GM12878 (cell line): ENCODE data around the gene FRS3. TPM values are rescaled to one million over a fixed set of nuclear protein-coding genes. Genes with fewer than 3 reads are reported as not detected.

Experiments
- ATAC-seq: fragments of 200-7000 bp; cut with Tn5 transposase; 3 replicates; pipeline ENCODE4 v1.9.1; 2020; ENCODE audit warnings: mild to moderate bottlenecking, moderate library complexity
- BruUV-seq: library from RNA; stranded (reverse); fragments of 400-500 nt; replicated peaks from 2 replicates; lab custom pipeline; 2021; lab: Mats Ljungman, UMichigan
- CTCF ChIA-PET: fragments of 300-600 bp; sonication (Branson Sonifier 250); formaldehyde crosslinking; extraction: SDS; loops from one replicate; lab custom pipeline; 2021; ENCODE audit warnings: inconsistent platforms; lab: Yijun Ruan, JAX
- POLR2A ChIA-PET: fragments of 350-600 bp; formaldehyde crosslinking; extraction: SDS; loops from one replicate; lab custom pipeline; 2021; ENCODE audit warnings: inconsistent platforms; lab: Charles Lee
- RAD21 ChIA-PET: fragments of 300-600 bp; sonication (Branson Sonifier 250); formaldehyde crosslinking; loops from one replicate; lab custom pipeline; 2023; ENCODE audit warnings: antibody characterized with exemption; ENCODE audit not compliant: unreplicated experiment; lab: Charles Lee
- SMC1A ChIA-PET: fragments of 300-600 bp; sonication (Branson Sonifier 250); formaldehyde crosslinking; loops from one replicate; lab custom pipeline; 2023; ENCODE audit not compliant: unreplicated experiment, uncharacterized antibody; lab: Charles Lee
- DNase-seq: peaks from one replicate; pipeline ENCODE4 v3.0.0-alpha.2; 2011; ENCODE audit warnings: low read depth, low spot score
- FAIRE-seq: peaks from 3 replicates; lab custom pipeline; 2011; peaks lifted over from hg19 to GRCh38; lab: Jason Lieb, UNC
- H2AFZ ChIP-seq: 2 replicates; pipeline ENCODE4 v1.6.0; 2011; ENCODE audit warnings: low read depth, low read length, control low read depth; ENCODE audit not compliant: control insufficient read depth
- H3K27ac ChIP-seq: 2 replicates; pipeline ENCODE4 v1.5.1; 2011; ENCODE audit warnings: control low read depth; ENCODE audit not compliant: control insufficient read depth, insufficient read depth
- H3K27me3 ChIP-seq, 2 experiments: replicated peaks in 1 of 2; 2 replicates each; pipeline versions ENCODE4 v1.6.0 to v1.6.1; 2011; ENCODE audit warnings: low read length in 1 of 2; ENCODE audit not compliant: control insufficient read depth in 2 of 2, insufficient read depth in 2 of 2
- H3K36me3 ChIP-seq, 2 experiments: 2 replicates each; pipeline ENCODE4 v1.5.1; 2011; ENCODE audit warnings: low read length in 1 of 2; ENCODE audit not compliant: control insufficient read depth in 2 of 2, insufficient read depth in 2 of 2
- H3K4me1 ChIP-seq: 2 replicates; pipeline ENCODE4 v1.6.1; 2011; ENCODE audit warnings: mild to moderate bottlenecking, low read length, moderate library complexity, mixed read lengths; ENCODE audit not compliant: control insufficient read depth, insufficient read depth
- H3K4me2 ChIP-seq: 2 replicates; pipeline ENCODE4 v1.6.0; 2011; ENCODE audit warnings: control low read depth; ENCODE audit not compliant: control insufficient read depth, insufficient read depth
- H3K4me3 ChIP-seq: fragments of 200-600 bp; sonication (generic); 2 replicates; pipeline ENCODE4 v1.5.1; 2016
- H3K79me2 ChIP-seq: 2 replicates; pipeline ENCODE4 v1.6.0; 2011; ENCODE audit warnings: low read length; ENCODE audit not compliant: control insufficient read depth, insufficient read depth
- H3K9ac ChIP-seq: 2 replicates; pipeline ENCODE4 v1.8.0; 2011; ENCODE audit warnings: low read length, control low read depth, mixed read lengths; ENCODE audit not compliant: control insufficient read depth, insufficient read depth
- H3K9me3 ChIP-seq: replicated peaks from 3 replicates; pipeline ENCODE4 v1.5.1; 2011; ENCODE audit warnings: mild to moderate bottlenecking, low read length; ENCODE audit not compliant: control insufficient read depth, insufficient read depth
- H4K20me1 ChIP-seq: 2 replicates; pipeline ENCODE4 v1.6.0; 2011; ENCODE audit not compliant: control insufficient read depth, insufficient read depth
- ASH2L ChIP-seq: fragments of 300-600, 200-600 bp; sonication (generic); IDR thresholded peaks from 2 replicates; pipeline ENCODE4 v1.6.1; 2017; ENCODE audit warnings: low read depth, mild to moderate bottlenecking, borderline replicate concordance
- BMI1 ChIP-seq: fragments of 450-650 bp; IDR thresholded peaks from 2 replicates; pipeline ENCODE4 v1.6.1; 2016; ENCODE audit warnings: mild to moderate bottlenecking, moderate library complexity, borderline replicate concordance
- FOXK2 ChIP-seq: fragments of 450-650 bp; IDR thresholded peaks from 2 replicates; pipeline ENCODE4 v1.6.1; 2017; ENCODE audit warnings: mild to moderate bottlenecking, moderate library complexity
- LARP7 ChIP-seq: fragments of 450-650 bp; IDR thresholded peaks from 2 replicates; pipeline ENCODE4 v1.6.1; 2017; ENCODE audit warnings: mild to moderate bottlenecking
- MYC ChIP-seq: IDR thresholded peaks from 2 replicates; pipeline ENCODE4 v1.6.1; 2011; ENCODE audit warnings: mild to moderate bottlenecking, low read length, moderate library complexity, inconsistent platforms; ENCODE audit not compliant: insufficient read depth, insufficient replicate concordance, insufficient read length, severe bottlenecking
- NBN ChIP-seq: fragments of 450-650 bp; IDR thresholded peaks from 2 replicates; pipeline ENCODE4 v1.6.1; 2016
- NR2C1 ChIP-seq: fragments of 450-650 bp; IDR thresholded peaks from 2 replicates; pipeline ENCODE4 v1.6.1; 2017; ENCODE audit warnings: antibody characterized with exemption, mild to moderate bottlenecking, moderate library complexity
- SMARCA5 ChIP-seq: fragments of 450-650 bp; IDR thresholded peaks from 2 replicates; pipeline ENCODE4 v1.6.1; 2017; ENCODE audit warnings: mild to moderate bottlenecking
- SP1 ChIP-seq: IDR thresholded peaks from one replicate; pipeline ENCODE4 v1.6.1; 2011; ENCODE audit warnings: low read depth, low read length
- TCF12 ChIP-seq: IDR thresholded peaks from 2 replicates; pipeline ENCODE4 v1.6.1; 2011; ENCODE audit warnings: low read depth, mild to moderate bottlenecking, low read length
- TCF3 ChIP-seq: IDR thresholded peaks from 2 replicates; pipeline ENCODE4 v1.6.1; 2012; ENCODE audit warnings: low read depth, mild to moderate bottlenecking, low read length, borderline replicate concordance; ENCODE audit not compliant: insufficient read depth
- WGBS: methylation state at CpG from one replicate; pipeline ENCODE4 v1.1.6; 2016; ENCODE audit warnings: low lambda C conversion rate; ENCODE audit not compliant: insufficient replicate concordance, insufficient coverage; ENCODE audit errors: missing lambda C conversion rate; 5-methylcytosine and 5-hydroxymethylcytosine counted together
- in situ Hi-C: fragments of 300-500 bp; cut with MboI; formaldehyde crosslinking; loops from 9 replicates; pipeline ENCODE4 v1.14.3; 2018; ENCODE audit warnings: mixed read lengths
- intact Hi-C: fragments of 100-400 bp; cut with micrococcal nuclease; formaldehyde crosslinking; loops from one replicate; pipeline ENCODE4 v1.14.2; 2022; ENCODE audit not compliant: unreplicated experiment
- polyA plus RNA-seq, 11 experiments: library from polyadenylated mRNA; depleted of rRNA in 4 of 11; unstranded in 6 of 11; stranded (reverse) in 5 of 11; fragments of >200 nt; fragmentation: Nextera tagmentation in 4 of 11; fragmentation: Illumina TruSeq in 1 of 11; extraction: Ambion mirVana in 4 of 11; extraction: Trizol in 1 of 11; gene quantifications; 1 replicate in 1 of 11; 2 replicates in 10 of 11; pipeline versions ENCODE4 v1.2.1 to v1.2.3, GENCODE V29; 2011 to 2016; ENCODE audit warnings: inconsistent platforms in 2 of 11, missing spikeins in 2 of 11, low read depth in 1 of 11
- total RNA-seq, 4 experiments: library from RNA; depleted of rRNA in 3 of 4; stranded (reverse); fragments of >200 nt in 3 of 4; fragmentation: Illumina TruSeq in 1 of 4; extraction: Trizol in 1 of 4; gene quantifications; 2 replicates each; pipeline versions ENCODE4 v1.2.1 to v1.2.3, GENCODE V29; 2013 to 2021
- TF ChIP-seq, protein P1 (sequence below): IDR thresholded peaks from 2 replicates; pipeline ENCODE4 v1.6.1; 2011; ENCODE audit warnings: low read depth, mild to moderate bottlenecking, low read length, moderate library complexity, borderline replicate concordance; ENCODE audit errors: extremely low read depth
- TF ChIP-seq, protein P2 (sequence below): fragments of 450-650 bp; IDR thresholded peaks from 2 replicates; pipeline ENCODE4 v1.6.1; 2016; ENCODE audit warnings: mild to moderate bottlenecking, moderate library complexity, borderline replicate concordance
- TF ChIP-seq, protein P3 (sequence below): IDR thresholded peaks from 2 replicates; pipeline ENCODE4 v1.6.1; 2011; ENCODE audit warnings: low read depth, low read length, improper control_type of control experiment, borderline replicate concordance
- TF ChIP-seq, protein P4 (sequence below): IDR thresholded peaks from 2 replicates; pipeline ENCODE4 v1.6.1; 2011; ENCODE audit warnings: mild to moderate bottlenecking, low read depth, low read length, moderate library complexity; ENCODE audit not compliant: insufficient replicate concordance

The FRS3 gene
- total and polyA plus RNA-seq, 10 of the 15 experiments (the other 5 are each of a cell fraction or from before 2014, with no cell fraction given) = 0.05 to 3.4 (median 1.5) TPM

DNA sequence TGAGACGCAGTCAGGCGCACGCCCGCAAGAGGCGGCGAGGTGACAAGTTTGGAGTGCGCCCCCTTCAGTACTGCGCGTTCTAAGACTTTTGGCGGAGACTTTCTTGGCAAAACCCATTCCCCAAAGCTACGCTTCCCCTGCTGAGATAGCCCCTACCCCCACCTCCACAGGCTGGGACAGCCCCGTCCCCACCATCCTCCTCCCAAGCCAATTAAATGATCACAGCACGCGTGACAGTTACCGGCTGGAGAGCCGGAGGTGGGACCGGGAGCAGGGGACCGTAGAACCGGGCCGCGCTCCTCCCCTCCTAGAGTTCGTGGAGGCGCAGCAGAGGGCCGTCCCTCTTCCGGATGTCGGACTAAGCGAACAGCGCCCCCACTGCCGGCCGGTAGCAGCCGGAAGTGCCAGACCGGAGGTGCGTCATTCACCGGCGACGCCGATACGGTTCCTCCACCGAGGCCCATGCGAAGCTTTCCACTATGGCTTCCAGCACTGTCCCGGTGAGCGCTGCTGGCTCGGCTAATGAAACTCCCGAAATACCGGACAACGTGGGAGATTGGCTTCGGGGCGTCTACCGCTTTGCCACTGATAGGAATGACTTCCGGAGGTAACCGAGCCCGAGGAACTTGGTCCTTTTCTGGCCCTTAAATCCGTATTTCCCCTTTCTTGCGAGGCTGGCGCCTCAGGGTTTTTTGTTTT lies 7.7 kb upstream of the FRS3 start, which contains the start of gene TOMM6:
TSS of gene TOMM6 (plus strand) at position 476 of the 699 bp plus-strand sequence. CDS start at position 480, 4 bp downstream.
- Histone ChIP-seq H3K9ac (peak within 1 kb of the TSS; percentile 94), H3K27ac (peak within 1 kb of the TSS; percentile 93), H4K20me1 (no peaks in the 10 kb centered on the region), H3K4me1 (peaks cover 22% of the 10 kb centered on the region), H3K4me3 (peak within 1 kb of the TSS; percentile 100), H3K36me3 (peaks cover 5 to 18% of the 10 kb centered on the region in 2 experiments), H3K79me2 (peaks cover 25% of the 10 kb centered on the region), H3K27me3 (no peaks in the 10 kb centered on the region), H2AFZ (peak within 1 kb of the TSS; percentile 96), H3K4me2 (peak within 1 kb of the TSS; percentile 98), H3K9me3 (no peaks in the 10 kb centered on the region)
- ChIA-PET CTCF (interaction anchor here (0.5 to 8.3 kb wide), 22 partner anchors 11 to 1105 kb away, joined by 3 to 141 read pairs (median 4); partner anchors contain the start of genes BYSL, MED20 and TAF8), POLR2A (interaction anchor here (0.6 to 3.9 kb wide), 8 partner anchors 48 to 1042 kb away, joined by 3 to 30 read pairs (median 3); partner anchors contain the start of genes BYSL and MED20), RAD21 (interaction anchor here (0.6 to 5.0 kb wide), 9 partner anchors 9 to 261 kb away, joined by 3 to 80 read pairs (median 3); partner anchors contain the start of genes BYSL, MED20 and USP49), SMC1A (interaction anchor here (1.1 to 5.6 kb wide), 4 partner anchors 134 to 261 kb away, joined by 4 to 54 read pairs (median 13); partner anchors contain the start of genes BYSL and MED20)
- peak; percentile 98 for FAIRE-seq
- WGBS = under 1% methylated on average over 55 of the region's 55 CpGs
- intact Hi-C loops = loop anchor here (1.0 to 5.0 kb wide), 6 partner anchors 53 to 775 kb away; partner anchors contain the start of genes BYSL, MED20, TFEB and UBR2
- in situ Hi-C loops = loop anchor here (5.0 kb wide), 1 partner anchor 255 kb away; no protein-coding TSS in a partner anchor
- peak; percentile 77 for DNase-seq
- ATAC-seq = peak; percentile 90
- no TSS peak for BruUV-seq
- TF ChIP-seq, protein P1, sequence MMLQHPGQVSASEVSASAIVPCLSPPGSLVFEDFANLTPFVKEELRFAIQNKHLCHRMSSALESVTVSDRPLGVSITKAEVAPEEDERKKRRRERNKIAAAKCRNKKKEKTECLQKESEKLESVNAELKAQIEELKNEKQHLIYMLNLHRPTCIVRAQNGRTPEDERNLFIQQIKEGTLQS = peak; percentile 90; the same call in 1 of the 2 replicates
- TF ChIP-seq TCF12 (peak; percentile 66; the same call in 1 of the 2 replicates), TCF3 (0 out of 2 replicates have a peak, but pooled peaks have one; percentile 14), ASH2L (peak; percentile 24; the same call in 1 of the 2 replicates), NBN (peak; percentile 93), BMI1 (no peak), MYC (peak; percentile 81), SMARCA5 (peak; percentile 74; the same call in 1 of the 2 replicates), FOXK2 (no peak), SP1 (peak; percentile 33), LARP7 (0 out of 2 replicates have a peak, but pooled peaks have one; percentile 19), NR2C1 (peak; percentile 75)
- TF ChIP-seq, protein P2, sequence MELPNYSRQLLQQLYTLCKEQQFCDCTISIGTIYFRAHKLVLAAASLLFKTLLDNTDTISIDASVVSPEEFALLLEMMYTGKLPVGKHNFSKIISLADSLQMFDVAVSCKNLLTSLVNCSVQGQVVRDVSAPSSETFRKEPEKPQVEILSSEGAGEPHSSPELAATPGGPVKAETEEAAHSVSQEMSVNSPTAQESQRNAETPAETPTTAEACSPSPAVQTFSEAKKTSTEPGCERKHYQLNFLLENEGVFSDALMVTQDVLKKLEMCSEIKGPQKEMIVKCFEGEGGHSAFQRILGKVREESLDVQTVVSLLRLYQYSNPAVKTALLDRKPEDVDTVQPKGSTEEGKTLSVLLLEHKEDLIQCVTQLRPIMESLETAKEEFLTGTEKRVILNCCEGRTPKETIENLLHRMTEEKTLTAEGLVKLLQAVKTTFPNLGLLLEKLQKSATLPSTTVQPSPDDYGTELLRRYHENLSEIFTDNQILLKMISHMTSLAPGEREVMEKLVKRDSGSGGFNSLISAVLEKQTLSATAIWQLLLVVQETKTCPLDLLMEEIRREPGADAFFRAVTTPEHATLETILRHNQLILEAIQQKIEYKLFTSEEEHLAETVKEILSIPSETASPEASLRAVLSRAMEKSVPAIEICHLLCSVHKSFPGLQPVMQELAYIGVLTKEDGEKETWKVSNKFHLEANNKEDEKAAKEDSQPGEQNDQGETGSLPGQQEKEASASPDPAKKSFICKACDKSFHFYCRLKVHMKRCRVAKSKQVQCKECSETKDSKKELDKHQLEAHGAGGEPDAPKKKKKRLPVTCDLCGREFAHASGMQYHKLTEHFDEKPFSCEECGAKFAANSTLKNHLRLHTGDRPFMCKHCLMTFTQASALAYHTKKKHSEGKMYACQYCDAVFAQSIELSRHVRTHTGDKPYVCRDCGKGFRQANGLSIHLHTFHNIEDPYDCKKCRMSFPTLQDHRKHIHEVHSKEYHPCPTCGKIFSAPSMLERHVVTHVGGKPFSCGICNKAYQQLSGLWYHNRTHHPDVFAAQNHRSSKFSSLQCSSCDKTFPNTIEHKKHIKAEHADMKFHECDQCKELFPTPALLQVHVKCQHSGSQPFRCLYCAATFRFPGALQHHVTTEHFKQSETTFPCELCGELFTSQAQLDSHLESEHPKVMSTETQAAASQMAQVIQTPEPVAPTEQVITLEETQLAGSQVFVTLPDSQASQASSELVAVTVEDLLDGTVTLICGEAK = peak; percentile 96
- TF ChIP-seq, protein P3, sequence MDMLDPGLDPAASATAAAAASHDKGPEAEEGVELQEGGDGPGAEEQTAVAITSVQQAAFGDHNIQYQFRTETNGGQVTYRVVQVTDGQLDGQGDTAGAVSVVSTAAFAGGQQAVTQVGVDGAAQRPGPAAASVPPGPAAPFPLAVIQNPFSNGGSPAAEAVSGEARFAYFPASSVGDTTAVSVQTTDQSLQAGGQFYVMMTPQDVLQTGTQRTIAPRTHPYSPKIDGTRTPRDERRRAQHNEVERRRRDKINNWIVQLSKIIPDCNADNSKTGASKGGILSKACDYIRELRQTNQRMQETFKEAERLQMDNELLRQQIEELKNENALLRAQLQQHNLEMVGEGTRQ = no peak; the same call in 1 of the 2 replicates
- TF ChIP-seq, protein P4, sequence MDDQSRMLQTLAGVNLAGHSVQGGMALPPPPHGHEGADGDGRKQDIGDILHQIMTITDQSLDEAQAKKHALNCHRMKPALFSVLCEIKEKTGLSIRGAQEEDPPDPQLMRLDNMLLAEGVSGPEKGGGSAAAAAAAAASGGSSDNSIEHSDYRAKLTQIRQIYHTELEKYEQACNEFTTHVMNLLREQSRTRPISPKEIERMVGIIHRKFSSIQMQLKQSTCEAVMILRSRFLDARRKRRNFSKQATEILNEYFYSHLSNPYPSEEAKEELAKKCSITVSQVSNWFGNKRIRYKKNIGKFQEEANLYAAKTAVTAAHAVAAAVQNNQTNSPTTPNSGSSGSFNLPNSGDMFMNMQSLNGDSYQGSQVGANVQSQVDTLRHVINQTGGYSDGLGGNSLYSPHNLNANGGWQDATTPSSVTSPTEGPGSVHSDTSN = no peak
